ENCODE measurements around the gene NR2F1-AS1. TPM values are rescaled to one million over a fixed set of nuclear protein-coding genes. Genes with fewer than 3 reads are reported as not detected.

Gene NR2F1-AS1
- total and polyA plus RNA-seq, 3 donors from 2014 or later, result 15.6 to 24.8 (median 20.6) TPM

GRCh38 chr5:93598091-93599000 is 17.3 kb upstream of the NR2F1-AS1 start:
- no peak for DNase-seq
- Histone ChIP-seq H3K27ac (no peak overlapping the region), H3K27me3 (no peaks in the 10 kb centered on the region), H3K4me1 (no peaks in the 10 kb centered on the region), H3K9me3 (no peaks in the 10 kb centered on the region), H3K4me3 (no peak overlapping the region), H3K36me3 (ENCODE audit: low read depth, missing control alignments) (no peaks in the 10 kb centered on the region)
- intact Hi-C loops (cut with DNase I; ENCODE audit: low total_unique reads), result no loop called here
- TF ChIP-seq, protein P1, sequence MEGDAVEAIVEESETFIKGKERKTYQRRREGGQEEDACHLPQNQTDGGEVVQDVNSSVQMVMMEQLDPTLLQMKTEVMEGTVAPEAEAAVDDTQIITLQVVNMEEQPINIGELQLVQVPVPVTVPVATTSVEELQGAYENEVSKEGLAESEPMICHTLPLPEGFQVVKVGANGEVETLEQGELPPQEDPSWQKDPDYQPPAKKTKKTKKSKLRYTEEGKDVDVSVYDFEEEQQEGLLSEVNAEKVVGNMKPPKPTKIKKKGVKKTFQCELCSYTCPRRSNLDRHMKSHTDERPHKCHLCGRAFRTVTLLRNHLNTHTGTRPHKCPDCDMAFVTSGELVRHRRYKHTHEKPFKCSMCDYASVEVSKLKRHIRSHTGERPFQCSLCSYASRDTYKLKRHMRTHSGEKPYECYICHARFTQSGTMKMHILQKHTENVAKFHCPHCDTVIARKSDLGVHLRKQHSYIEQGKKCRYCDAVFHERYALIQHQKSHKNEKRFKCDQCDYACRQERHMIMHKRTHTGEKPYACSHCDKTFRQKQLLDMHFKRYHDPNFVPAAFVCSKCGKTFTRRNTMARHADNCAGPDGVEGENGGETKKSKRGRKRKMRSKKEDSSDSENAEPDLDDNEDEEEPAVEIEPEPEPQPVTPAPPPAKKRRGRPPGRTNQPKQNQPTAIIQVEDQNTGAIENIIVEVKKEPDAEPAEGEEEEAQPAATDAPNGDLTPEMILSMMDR (IDR thresholded peaks at IDR 0.05), result no peak
- no peak for TF ChIP-seq POLR2A (IDR thresholded peaks at IDR 0.05)
- 39 to 56% methylated on average over 27 to 28 of the region's 28 CpGs for WGBS, 2 donors

DNA sequence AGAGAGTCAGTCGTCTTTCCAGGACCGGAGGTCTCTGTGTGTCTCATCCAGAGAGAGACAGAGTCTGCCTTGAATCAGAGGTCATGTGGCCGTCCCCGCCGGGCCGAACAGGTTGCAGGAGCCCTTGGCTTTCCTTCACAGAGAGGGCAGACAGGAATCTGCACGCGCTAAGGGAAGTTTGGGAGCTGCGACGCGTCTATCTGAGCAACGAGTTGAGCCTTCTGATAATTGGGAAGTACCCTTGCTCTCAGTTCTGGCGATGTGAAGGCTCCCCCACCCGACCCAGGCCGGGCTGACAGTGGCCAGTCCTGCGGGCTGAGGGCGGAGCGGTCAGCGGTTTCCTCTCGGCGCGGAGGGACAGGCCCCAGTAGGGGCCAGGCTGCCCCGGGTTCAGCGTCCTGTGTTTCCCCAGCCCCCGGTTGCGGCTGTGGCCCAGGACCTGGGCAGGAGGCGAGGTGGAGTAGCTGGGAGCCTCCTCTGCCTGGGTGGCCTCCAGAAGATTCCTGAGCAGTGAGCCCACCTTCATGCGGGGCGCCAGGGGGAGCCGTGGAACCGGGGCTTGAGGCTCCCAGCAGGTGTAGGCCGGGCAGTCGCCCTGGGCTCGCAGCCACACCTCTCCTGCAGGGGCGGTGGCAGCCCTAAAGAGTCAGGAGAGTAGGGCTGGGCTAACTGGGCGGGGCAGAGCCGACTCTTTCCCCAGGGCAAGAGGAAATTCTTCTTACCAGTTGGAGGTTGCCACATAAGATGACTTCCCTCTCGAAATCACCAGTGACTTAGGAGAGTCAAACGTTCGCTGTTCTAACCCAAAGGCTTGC is 15.9 kb upstream of the NR2F1-AS1 start:
- no peak for DNase-seq
- 33 to 62% methylated on average over 3 to 40 of the region's 40 CpGs for WGBS, 2 donors
- H3K36me3 ChIP-seq (ENCODE audit: low read depth, missing control alignments), result no peaks in the 10 kb centered on the region
- TF ChIP-seq, protein P1 (IDR thresholded peaks at IDR 0.05), result no peak
- no peak for TF ChIP-seq POLR2A (IDR thresholded peaks at IDR 0.05)
- H3K27ac ChIP-seq, result no peak overlapping the region
- intact Hi-C loops (cut with DNase I; ENCODE audit: low total_unique reads), result no loop called here
- H3K4me1 ChIP-seq, result no peaks in the 10 kb centered on the region
- H3K9me3 ChIP-seq, result no peaks in the 10 kb centered on the region
- H3K4me3 ChIP-seq, result no peak overlapping the region
- H3K27me3 ChIP-seq, result no peaks in the 10 kb centered on the region

DNA sequence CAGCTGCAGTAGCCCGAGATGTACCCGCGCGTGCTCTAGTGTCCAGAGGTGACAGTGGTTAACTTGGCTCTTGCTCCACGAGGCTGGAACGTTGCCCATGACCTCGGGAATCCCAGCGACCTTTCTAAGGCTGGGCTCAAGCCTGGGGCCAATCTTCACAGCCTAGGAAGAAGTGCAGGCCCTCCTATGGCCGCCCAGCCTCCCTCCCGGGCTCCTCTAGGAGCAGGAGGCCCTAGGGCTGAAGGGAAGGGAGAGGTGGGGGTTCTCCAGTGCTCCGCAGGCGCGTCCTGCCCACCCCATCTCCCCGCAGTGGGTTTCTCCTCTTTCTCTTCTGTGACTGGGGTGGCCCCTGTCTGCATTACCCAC is 15.3 kb upstream of the NR2F1-AS1 start:
- intact Hi-C loops (cut with DNase I; ENCODE audit: low total_unique reads), result no loop called here
- H3K27me3 ChIP-seq, result no peaks in the 10 kb centered on the region
- no peak for TF ChIP-seq POLR2A (IDR thresholded peaks at IDR 0.05)
- H3K4me1 ChIP-seq, result no peaks in the 10 kb centered on the region
- no peaks in the 10 kb centered on the region for H3K9me3 ChIP-seq
- DNase-seq, result no peak
- no peak overlapping the region for H3K27ac ChIP-seq
- H3K4me3 ChIP-seq, result no peak overlapping the region
- H3K36me3 ChIP-seq (ENCODE audit: low read depth, missing control alignments), result no peaks in the 10 kb centered on the region
- 48 to 50% methylated on average over 6 to 14 of the region's 14 CpGs for WGBS, 2 donors

- no peak overlapping the region for H3K27ac ChIP-seq
- intact Hi-C loops (cut with DNase I; ENCODE audit: low total_unique reads), result no loop called here
- WGBS, 2 donors, result 44 to 64% methylated on average over 29 of the region's 29 CpGs
- H3K27me3 ChIP-seq, result no peaks in the 10 kb centered on the region
- H3K4me1 ChIP-seq, result no peaks in the 10 kb centered on the region
- TF ChIP-seq, protein P1 (IDR thresholded peaks at IDR 0.05), result no peak
- no peak for TF ChIP-seq POLR2A (IDR thresholded peaks at IDR 0.05)
- no peak for DNase-seq
- no peaks in the 10 kb centered on the region for H3K9me3 ChIP-seq
- no peaks in the 10 kb centered on the region for H3K36me3 ChIP-seq (ENCODE audit: low read depth, missing control alignments)
- no peak overlapping the region for H3K4me3 ChIP-seq
Observed at GRCh38 chr5:93595420-93596147, 14.6 kb upstream of the NR2F1-AS1 start.
